Uterus (tissue), 4 donors: Measurements from ENCODE around the gene KRT74. TPM values are rescaled to one million over a fixed set of nuclear protein-coding genes. Genes with fewer than 3 reads are reported as not detected.

ENCODE experiments used
- DNase-seq, 2 donors: peaks; one replicate each; pipeline ENCODE4 v3.0.0-alpha.2; 2019 to 2020
- H3K27ac ChIP-seq, 2 donors: fragments of 200-600 bp; sonication (generic); 1 replicate in 1 of 2; 2 replicates in 1 of 2; pipeline ENCODE4 v1.5.1; 2016 to 2018
- H3K27me3 ChIP-seq, 2 donors: fragments of 200-600 bp; sonication (generic); one replicate each; pipeline ENCODE4 v1.5.1; 2018 to 2019; ENCODE audit warnings: control low read depth in 1 of 2
- H3K36me3 ChIP-seq, 2 donors: fragments of 200-600 bp; sonication (generic); one replicate each; pipeline ENCODE4 v1.5.1; 2019; ENCODE audit warnings: control low read depth in 1 of 2
- H3K4me1 ChIP-seq, 2 donors: fragments of 200-600 bp; sonication (generic); one replicate each; pipeline ENCODE4 v1.5.1; 2018 to 2019; ENCODE audit warnings: control low read depth in 1 of 2
- H3K4me3 ChIP-seq, 2 donors: fragments of 200-600 bp; sonication (generic); 1 replicate in 1 of 2; 2 replicates in 1 of 2; pipeline ENCODE4 v1.5.1; 2018 to 2019; ENCODE audit warnings: mild to moderate bottlenecking in 1 of 2
- H3K9me3 ChIP-seq, 2 donors: fragments of 200-600 bp; sonication (generic); one replicate each; pipeline ENCODE4 v1.5.1; 2019; ENCODE audit warnings: control low read depth in 1 of 2
- CTCF ChIP-seq, 4 experiments: fragments of 200-600 bp in 2 of 4; fragments of 450-650 bp in 2 of 4; sonication (generic) in 2 of 4; IDR thresholded peaks; one replicate each; pipeline ENCODE4 v1.5.1; 2016 to 2019; ENCODE audit warnings: antibody characterized with exemption in 4 of 4, mild to moderate bottlenecking in 2 of 4, moderate library complexity in 1 of 4
- POLR2A ChIP-seq, 2 donors: fragments of 450-650 bp; IDR thresholded peaks; one replicate each; pipeline ENCODE4 v1.6.1; 2016; ENCODE audit warnings: antibody characterized with exemption in 2 of 2, mild to moderate bottlenecking in 1 of 2, moderate library complexity in 1 of 2
- intact Hi-C: fragments of 100-400 bp; cut with DNase I; formaldehyde crosslinking; loops from one replicate; pipeline ENCODE4 v1.15.1; 2023; ENCODE audit warnings: low total_unique reads
- total RNA-seq, 4 donors: library from RNA; depleted of rRNA in 3 of 4; stranded (reverse); fragments of >200 nt in 3 of 4; gene quantifications; one replicate each; pipeline versions ENCODE4 v1.1.0 to v1.2.4, GENCODE V29; 2014 to 2023
- donor health status: DM: yes; HTN: yes; CAD: no.

KRT74 gene
- total RNA-seq, 4 donors from 2014 or later: not detected

GRCh38 chr12:52577316-52577715 lies 3.7 kb upstream of the KRT74 start:
- H3K4me1 ChIP-seq: no peaks in the 10 kb centered on the region
- H3K9me3 ChIP-seq: no peaks in the 10 kb centered on the region
- intact Hi-C loops: no loop called here
- TF ChIP-seq CTCF (IDR thresholded peaks at IDR 0.05) (no peak), POLR2A (IDR thresholded peaks at IDR 0.05) (no peak)
- no peak overlapping the region for H3K4me3 ChIP-seq
- no peaks in the 10 kb centered on the region for H3K36me3 ChIP-seq
- no peaks in the 10 kb centered on the region for H3K27me3 ChIP-seq
- no peak for DNase-seq
- no peak overlapping the region for H3K27ac ChIP-seq

GRCh38 chr12:52575948-52576347 lies 2.3 kb upstream of the KRT74 start:
- no peaks in the 10 kb centered on the region for H3K36me3 ChIP-seq
- DNase-seq: no peak
- no peak for TF ChIP-seq POLR2A (IDR thresholded peaks at IDR 0.05)
- TF ChIP-seq CTCF (IDR thresholded peaks at IDR 0.05): no peak
- H3K9me3 ChIP-seq: no peaks in the 10 kb centered on the region
- no peaks in the 10 kb centered on the region for H3K27me3 ChIP-seq
- intact Hi-C loops: no loop called here
- H3K4me3 ChIP-seq: no peak overlapping the region
- no peak overlapping the region for H3K27ac ChIP-seq
- H3K4me1 ChIP-seq: no peaks in the 10 kb centered on the region

- Histone ChIP-seq H3K4me1 (no peaks in the 10 kb centered on the region), H3K27me3 (no peaks in the 10 kb centered on the region), H3K36me3 (no peaks in the 10 kb centered on the region), H3K9me3 (no peaks in the 10 kb centered on the region), H3K27ac (no peak overlapping the region), H3K4me3 (no peak overlapping the region)
- no peak for DNase-seq
- no peak for TF ChIP-seq POLR2A (IDR thresholded peaks at IDR 0.05)
- TF ChIP-seq CTCF (IDR thresholded peaks at IDR 0.05): no peak
- intact Hi-C loops: no loop called here
These were observed 1.6 kb upstream of the KRT74 start for GRCh38 chr12:52575256-52575655.

- H3K4me3 ChIP-seq: no peak overlapping the region
- DNase-seq: no peak
- H3K27me3 ChIP-seq: no peaks in the 10 kb centered on the region
- no peaks in the 10 kb centered on the region for H3K4me1 ChIP-seq
- H3K36me3 ChIP-seq: no peaks in the 10 kb centered on the region
- H3K9me3 ChIP-seq: no peaks in the 10 kb centered on the region
- intact Hi-C loops: no loop called here
- TF ChIP-seq POLR2A (IDR thresholded peaks at IDR 0.05): no peak
- no peak for TF ChIP-seq CTCF (IDR thresholded peaks at IDR 0.05)
- no peak overlapping the region for H3K27ac ChIP-seq
These were observed 337 bp downstream of the KRT74 start for GRCh38 chr12:52573306-52573705.

GRCh38 chr12:52570511-52570910 lies 3.1 kb downstream of the KRT74 start:
- no peaks in the 10 kb centered on the region for H3K4me1 ChIP-seq
- no peaks in the 10 kb centered on the region for H3K36me3 ChIP-seq
- H3K4me3 ChIP-seq: no peak overlapping the region
- TF ChIP-seq POLR2A (IDR thresholded peaks at IDR 0.05) (no peak), CTCF (IDR thresholded peaks at IDR 0.05) (no peak)
- no peaks in the 10 kb centered on the region for H3K27me3 ChIP-seq
- no peaks in the 10 kb centered on the region for H3K9me3 ChIP-seq
- H3K27ac ChIP-seq: no peak overlapping the region
- no peak for DNase-seq
- intact Hi-C loops: no loop called here
